GM21360 (cell line): ENCODE measurements around the gene PKDCC.
"Not testable (repeated sequence)": the region's sequence is repeated elsewhere in the genome, so short reads cannot be mapped to it uniquely, and the experiment has no call there.

Experiments
- ATAC-seq: cut with Tn5 transposase; IDR thresholded peaks from one replicate; pipeline ENCODE4 v1.9.1; 2021; ENCODE audit warnings: mild to moderate bottlenecking, moderate library complexity; ENCODE audit not compliant: unreplicated experiment

Gene PKDCC

GRCh38 chr2:42030200-42030759, 17.5 kb upstream of the PKDCC start:
- ATAC-seq: no peak

GRCh38 chr2:42030829-42031228, 17.0 kb upstream of the PKDCC start:
- no peak for ATAC-seq

GRCh38 chr2:42031281-42032223, 16.3 kb upstream of the PKDCC start:
- ATAC-seq: no peak

GRCh38 chr2:42032224-42032620, 15.6 kb upstream of the PKDCC start:
- no peak for ATAC-seq

- no peak for ATAC-seq
Observed at GRCh38 chr2:42032745-42033144, 15.1 kb upstream of the PKDCC start.

- not testable (repeated sequence) for ATAC-seq
Observed at GRCh38 chr2:42034096-42034495, 13.7 kb upstream of the PKDCC start.

GRCh38 chr2:42035241-42035640, 12.6 kb upstream of the PKDCC start:
- no peak for ATAC-seq

GRCh38 chr2:42036413-42036812, 11.4 kb upstream of the PKDCC start:
- no peak for ATAC-seq

GRCh38 chr2:42036940-42037339, 10.9 kb upstream of the PKDCC start:
- ATAC-seq: no peak

GRCh38 chr2:42040643-42041278, 7.1 kb upstream of the PKDCC start:
- no peak for ATAC-seq

GRCh38 chr2:42041377-42042127, 6.3 kb upstream of the PKDCC start:
- no peak for ATAC-seq

GRCh38 chr2:42042631-42043355, 5.0 kb upstream of the PKDCC start:
- no peak for ATAC-seq

- ATAC-seq: no peak
Observed at GRCh38 chr2:42043789-42044394, 3.9 kb upstream of the PKDCC start.

- no peak for ATAC-seq
Observed at GRCh38 chr2:42044939-42045338, 2.9 kb upstream of the PKDCC start.

GRCh38 chr2:42045352-42045751, 2.5 kb upstream of the PKDCC start:
- ATAC-seq: no peak

- no peak for ATAC-seq
Observed at GRCh38 chr2:42045848-42046748, 1.7 kb upstream of the PKDCC start.

GRCh38 chr2:42046819-42047487, 868 bp upstream of the PKDCC start:
- no peak for ATAC-seq
